ENCODE measurements around the gene ALDH5A1.

The ALDH5A1 gene

DNA sequence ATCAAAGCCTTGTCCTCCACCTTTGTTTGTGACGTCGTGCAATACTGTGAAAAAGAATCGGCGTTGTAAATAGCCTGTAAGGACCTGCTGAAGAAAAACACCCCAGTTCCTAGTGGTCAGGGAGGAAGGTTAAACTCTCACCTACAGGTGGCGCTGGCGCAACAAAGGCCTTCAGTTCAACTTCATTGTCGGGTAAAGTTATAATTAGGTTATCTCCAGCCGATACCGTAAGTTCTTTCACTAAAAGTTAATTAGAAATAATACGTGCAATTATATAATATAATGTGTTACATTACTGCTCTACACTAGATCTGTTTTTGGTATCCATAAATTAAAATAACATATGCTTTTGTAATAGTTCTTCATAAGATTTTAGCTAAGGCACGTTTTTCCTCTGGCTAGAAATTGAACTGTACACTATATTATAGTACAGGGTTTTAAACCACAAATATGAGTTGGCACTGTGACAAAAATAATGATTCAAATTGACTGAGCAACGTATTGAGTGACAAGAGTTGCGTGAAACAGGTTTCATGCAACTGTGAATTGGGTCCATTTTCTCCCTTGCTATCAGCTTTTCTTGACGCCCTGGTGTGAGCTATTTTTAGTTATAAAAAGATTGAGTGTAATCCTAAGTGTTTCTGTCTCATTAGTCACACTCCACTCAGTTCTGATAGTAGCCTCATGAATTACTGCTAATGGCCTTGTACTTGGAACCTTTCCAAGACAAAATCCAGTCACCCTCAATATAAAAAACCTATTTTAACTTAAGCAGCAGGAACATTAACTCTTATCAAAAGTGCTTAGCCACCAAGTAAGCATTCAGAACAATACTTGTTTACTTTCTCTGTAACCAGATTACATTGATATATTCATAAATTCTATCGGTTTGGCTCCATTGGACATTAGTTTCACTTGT lies 89.0 kb downstream of the ALDH5A1 start (continued):
- TF ChIP-seq ZBTB17 (tag by site-specific recombination; IDR thresholded peaks at IDR 0.05) = peak; percentile 77
- TF ChIP-seq, protein P1, sequence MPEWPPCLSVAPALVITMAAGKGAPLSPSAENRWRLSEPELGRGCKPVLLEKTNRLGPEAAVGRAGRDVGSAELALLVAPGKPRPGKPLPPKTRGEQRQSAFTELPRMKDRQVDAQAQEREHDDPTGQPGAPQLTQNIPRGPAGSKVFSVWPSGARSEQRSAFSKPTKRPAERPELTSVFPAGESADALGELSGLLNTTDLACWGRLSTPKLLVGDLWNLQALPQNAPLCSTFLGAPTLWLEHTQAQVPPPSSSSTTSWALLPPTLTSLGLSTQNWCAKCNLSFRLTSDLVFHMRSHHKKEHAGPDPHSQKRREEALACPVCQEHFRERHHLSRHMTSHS (tag by site-specific recombination; IDR thresholded peaks at IDR 0.05) = peak; percentile 96
- TF ChIP-seq, protein P2, sequence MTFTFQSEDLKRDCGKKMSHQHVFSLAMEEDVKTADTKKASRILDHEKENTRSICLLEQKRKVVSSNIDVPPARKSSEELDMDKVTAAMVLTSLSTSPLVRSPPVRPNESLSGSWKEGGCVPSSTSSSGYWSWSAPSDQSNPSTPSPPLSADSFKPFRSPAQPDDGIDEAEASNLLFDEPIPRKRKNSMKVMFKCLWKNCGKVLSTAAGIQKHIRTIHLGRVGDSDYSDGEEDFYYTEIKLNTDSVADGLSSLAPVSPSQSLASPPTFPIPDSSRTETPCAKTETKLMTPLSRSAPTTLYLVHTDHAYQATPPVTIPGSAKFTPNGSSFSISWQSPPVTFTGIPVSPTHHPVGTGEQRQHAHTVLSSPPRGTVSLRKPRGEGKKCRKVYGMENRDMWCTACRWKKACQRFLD (tag by site-specific recombination; IDR thresholded peaks at IDR 0.05) = no peak
- no peak for TF ChIP-seq GLIS2 (tag by site-specific recombination; IDR thresholded peaks at IDR 0.05)
- TF ChIP-seq, protein P3, sequence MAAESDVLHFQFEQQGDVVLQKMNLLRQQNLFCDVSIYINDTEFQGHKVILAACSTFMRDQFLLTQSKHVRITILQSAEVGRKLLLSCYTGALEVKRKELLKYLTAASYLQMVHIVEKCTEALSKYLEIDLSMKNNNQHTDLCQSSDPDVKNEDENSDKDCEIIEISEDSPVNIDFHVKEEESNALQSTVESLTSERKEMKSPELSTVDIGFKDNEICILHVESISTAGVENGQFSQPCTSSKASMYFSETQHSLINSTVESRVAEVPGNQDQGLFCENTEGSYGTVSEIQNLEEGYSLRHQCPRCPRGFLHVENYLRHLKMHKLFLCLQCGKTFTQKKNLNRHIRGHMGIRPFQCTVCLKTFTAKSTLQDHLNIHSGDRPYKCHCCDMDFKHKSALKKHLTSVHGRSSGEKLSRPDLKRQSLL (tag by site-specific recombination; IDR thresholded peaks at IDR 0.05) = peak; percentile 45; the same call in 1 of the 2 replicates
- no peak for TF ChIP-seq GLI4 (tag by site-specific recombination; IDR thresholded peaks at IDR 0.05)
- TF ChIP-seq ZNF776 (tag by site-specific recombination; IDR thresholded peaks at IDR 0.05; ENCODE audit: borderline replicate concordance) = no peak
- no peak for TF ChIP-seq SP3 (tag by site-specific recombination; IDR thresholded peaks at IDR 0.05)
- TF ChIP-seq, protein P4, sequence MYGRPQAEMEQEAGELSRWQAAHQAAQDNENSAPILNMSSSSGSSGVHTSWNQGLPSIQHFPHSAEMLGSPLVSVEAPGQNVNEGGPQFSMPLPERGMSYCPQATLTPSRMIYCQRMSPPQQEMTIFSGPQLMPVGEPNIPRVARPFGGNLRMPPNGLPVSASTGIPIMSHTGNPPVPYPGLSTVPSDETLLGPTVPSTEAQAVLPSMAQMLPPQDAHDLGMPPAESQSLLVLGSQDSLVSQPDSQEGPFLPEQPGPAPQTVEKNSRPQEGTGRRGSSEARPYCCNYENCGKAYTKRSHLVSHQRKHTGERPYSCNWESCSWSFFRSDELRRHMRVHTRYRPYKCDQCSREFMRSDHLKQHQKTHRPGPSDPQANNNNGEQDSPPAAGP (tag by site-specific recombination; IDR thresholded peaks at IDR 0.05) = no peak
- TF ChIP-seq, protein P5, sequence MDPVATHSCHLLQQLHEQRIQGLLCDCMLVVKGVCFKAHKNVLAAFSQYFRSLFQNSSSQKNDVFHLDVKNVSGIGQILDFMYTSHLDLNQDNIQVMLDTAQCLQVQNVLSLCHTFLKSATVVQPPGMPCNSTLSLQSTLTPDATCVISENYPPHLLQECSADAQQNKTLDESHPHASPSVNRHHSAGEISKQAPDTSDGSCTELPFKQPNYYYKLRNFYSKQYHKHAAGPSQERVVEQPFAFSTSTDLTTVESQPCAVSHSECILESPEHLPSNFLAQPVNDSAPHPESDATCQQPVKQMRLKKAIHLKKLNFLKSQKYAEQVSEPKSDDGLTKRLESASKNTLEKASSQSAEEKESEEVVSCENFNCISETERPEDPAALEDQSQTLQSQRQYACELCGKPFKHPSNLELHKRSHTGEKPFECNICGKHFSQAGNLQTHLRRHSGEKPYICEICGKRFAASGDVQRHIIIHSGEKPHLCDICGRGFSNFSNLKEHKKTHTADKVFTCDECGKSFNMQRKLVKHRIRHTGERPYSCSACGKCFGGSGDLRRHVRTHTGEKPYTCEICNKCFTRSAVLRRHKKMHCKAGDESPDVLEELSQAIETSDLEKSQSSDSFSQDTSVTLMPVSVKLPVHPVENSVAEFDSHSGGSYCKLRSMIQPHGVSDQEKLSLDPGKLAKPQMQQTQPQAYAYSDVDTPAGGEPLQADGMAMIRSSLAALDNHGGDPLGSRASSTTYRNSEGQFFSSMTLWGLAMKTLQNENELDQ (tag by site-specific recombination; IDR thresholded peaks at IDR 0.05; ENCODE audit: low read depth) = no peak
- TF ChIP-seq ZNF24 (tag by site-specific recombination; IDR thresholded peaks at IDR 0.05) = peak; percentile 88
- no peak for TF ChIP-seq ZNF544 (tag by site-specific recombination; IDR thresholded peaks at IDR 0.05)
- no peak for TF ChIP-seq ZNF214 (tag by site-specific recombination; IDR thresholded peaks at IDR 0.05; ENCODE audit: borderline replicate concordance)
- TF ChIP-seq HOXD13 (CRISPR knock-in tag; IDR thresholded peaks at IDR 0.05; ENCODE audit: borderline replicate concordance) = no peak
- TF ChIP-seq ZNF664 (tag by site-specific recombination; IDR thresholded peaks at IDR 0.05) = no peak; the same call in 1 of the 2 replicates
- no peak for TF ChIP-seq ZNF292 (tag by site-specific recombination; IDR thresholded peaks at IDR 0.05; ENCODE audit: borderline replicate concordance, low read depth)
- TF ChIP-seq, protein P6, sequence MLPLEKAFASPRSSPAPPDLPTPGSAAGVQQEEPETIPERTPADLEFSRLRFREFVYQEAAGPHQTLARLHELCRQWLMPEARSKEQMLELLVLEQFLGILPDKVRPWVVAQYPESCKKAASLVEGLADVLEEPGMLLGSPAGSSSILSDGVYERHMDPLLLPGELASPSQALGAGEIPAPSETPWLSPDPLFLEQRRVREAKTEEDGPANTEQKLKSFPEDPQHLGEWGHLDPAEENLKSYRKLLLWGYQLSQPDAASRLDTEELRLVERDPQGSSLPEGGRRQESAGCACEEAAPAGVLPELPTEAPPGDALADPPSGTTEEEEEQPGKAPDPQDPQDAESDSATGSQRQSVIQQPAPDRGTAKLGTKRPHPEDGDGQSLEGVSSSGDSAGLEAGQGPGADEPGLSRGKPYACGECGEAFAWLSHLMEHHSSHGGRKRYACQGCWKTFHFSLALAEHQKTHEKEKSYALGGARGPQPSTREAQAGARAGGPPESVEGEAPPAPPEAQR (tag by site-specific recombination; IDR thresholded peaks at IDR 0.05) = peak; percentile 53; the same call in 1 of the 2 replicates
- TF ChIP-seq ZNF426 (tag by site-specific recombination; IDR thresholded peaks at IDR 0.05) = no peak
- TF ChIP-seq GLI2 (tag by site-specific recombination; IDR thresholded peaks at IDR 0.05; ENCODE audit: borderline replicate concordance, low read depth) = peak; percentile 96
- TF ChIP-seq, protein P7, sequence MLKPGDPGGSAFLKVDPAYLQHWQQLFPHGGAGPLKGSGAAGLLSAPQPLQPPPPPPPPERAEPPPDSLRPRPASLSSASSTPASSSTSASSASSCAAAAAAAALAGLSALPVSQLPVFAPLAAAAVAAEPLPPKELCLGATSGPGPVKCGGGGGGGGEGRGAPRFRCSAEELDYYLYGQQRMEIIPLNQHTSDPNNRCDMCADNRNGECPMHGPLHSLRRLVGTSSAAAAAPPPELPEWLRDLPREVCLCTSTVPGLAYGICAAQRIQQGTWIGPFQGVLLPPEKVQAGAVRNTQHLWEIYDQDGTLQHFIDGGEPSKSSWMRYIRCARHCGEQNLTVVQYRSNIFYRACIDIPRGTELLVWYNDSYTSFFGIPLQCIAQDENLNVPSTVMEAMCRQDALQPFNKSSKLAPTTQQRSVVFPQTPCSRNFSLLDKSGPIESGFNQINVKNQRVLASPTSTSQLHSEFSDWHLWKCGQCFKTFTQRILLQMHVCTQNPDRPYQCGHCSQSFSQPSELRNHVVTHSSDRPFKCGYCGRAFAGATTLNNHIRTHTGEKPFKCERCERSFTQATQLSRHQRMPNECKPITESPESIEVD (tag by site-specific recombination; IDR thresholded peaks at IDR 0.05) = peak; percentile 99
- TF ChIP-seq, protein P8, sequence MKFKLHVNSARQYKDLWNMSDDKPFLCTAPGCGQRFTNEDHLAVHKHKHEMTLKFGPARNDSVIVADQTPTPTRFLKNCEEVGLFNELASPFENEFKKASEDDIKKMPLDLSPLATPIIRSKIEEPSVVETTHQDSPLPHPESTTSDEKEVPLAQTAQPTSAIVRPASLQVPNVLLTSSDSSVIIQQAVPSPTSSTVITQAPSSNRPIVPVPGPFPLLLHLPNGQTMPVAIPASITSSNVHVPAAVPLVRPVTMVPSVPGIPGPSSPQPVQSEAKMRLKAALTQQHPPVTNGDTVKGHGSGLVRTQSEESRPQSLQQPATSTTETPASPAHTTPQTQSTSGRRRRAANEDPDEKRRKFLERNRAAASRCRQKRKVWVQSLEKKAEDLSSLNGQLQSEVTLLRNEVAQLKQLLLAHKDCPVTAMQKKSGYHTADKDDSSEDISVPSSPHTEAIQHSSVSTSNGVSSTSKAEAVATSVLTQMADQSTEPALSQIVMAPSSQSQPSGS (tag by site-specific recombination; IDR thresholded peaks at IDR 0.05; ENCODE audit: low read depth) = peak; percentile 31; the same call in 1 of the 2 replicates
- peak; percentile 95 for TF ChIP-seq FEZF1 (tag by site-specific recombination; IDR thresholded peaks at IDR 0.05)
- no peak for TF ChIP-seq ZNF169 (tag by site-specific recombination; IDR thresholded peaks at IDR 0.05)
- TF ChIP-seq, protein P9, sequence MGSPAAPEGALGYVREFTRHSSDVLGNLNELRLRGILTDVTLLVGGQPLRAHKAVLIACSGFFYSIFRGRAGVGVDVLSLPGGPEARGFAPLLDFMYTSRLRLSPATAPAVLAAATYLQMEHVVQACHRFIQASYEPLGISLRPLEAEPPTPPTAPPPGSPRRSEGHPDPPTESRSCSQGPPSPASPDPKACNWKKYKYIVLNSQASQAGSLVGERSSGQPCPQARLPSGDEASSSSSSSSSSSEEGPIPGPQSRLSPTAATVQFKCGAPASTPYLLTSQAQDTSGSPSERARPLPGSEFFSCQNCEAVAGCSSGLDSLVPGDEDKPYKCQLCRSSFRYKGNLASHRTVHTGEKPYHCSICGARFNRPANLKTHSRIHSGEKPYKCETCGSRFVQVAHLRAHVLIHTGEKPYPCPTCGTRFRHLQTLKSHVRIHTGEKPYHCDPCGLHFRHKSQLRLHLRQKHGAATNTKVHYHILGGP (tag by site-specific recombination; IDR thresholded peaks at IDR 0.05) = peak; percentile 80
- peak; percentile 58 for TF ChIP-seq ZNF596 (tag by site-specific recombination; IDR thresholded peaks at IDR 0.05)

Measured in HEK293 (cell line).